ENCODE measurements around the gene TCF7L2.

DNA sequence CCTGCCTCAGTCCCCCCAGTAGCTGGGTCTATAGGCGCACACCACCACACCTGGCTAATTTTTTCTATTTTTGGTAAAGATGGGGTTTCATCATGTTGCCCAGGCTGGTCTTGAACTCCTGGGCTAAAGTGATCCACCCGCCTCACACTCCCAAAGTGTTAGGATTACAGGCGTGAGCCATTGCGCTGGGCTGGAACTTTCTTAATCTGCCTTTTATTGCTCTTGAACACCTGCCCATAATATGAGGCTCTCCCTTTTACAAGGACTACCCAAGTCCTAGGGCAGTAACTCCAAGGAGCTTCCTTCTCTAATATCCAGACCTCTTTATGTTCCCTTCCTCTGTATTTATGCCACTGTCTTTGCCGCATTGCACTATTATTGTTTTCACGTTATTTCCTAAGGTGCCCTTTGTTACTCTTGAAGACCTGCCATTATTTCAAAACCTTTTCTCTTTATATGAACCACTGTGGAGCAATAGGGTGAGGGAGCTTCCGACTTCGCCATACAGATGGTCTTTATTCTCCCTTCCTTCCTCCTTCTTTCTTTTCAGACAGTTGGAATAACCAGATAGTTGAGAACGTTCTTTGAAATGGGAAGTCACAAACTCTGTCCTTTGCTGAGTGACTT, 36.3 kb upstream of the TCF7L2 start:
- TF ChIP-seq, protein P1, sequence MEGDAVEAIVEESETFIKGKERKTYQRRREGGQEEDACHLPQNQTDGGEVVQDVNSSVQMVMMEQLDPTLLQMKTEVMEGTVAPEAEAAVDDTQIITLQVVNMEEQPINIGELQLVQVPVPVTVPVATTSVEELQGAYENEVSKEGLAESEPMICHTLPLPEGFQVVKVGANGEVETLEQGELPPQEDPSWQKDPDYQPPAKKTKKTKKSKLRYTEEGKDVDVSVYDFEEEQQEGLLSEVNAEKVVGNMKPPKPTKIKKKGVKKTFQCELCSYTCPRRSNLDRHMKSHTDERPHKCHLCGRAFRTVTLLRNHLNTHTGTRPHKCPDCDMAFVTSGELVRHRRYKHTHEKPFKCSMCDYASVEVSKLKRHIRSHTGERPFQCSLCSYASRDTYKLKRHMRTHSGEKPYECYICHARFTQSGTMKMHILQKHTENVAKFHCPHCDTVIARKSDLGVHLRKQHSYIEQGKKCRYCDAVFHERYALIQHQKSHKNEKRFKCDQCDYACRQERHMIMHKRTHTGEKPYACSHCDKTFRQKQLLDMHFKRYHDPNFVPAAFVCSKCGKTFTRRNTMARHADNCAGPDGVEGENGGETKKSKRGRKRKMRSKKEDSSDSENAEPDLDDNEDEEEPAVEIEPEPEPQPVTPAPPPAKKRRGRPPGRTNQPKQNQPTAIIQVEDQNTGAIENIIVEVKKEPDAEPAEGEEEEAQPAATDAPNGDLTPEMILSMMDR (conservative IDR thresholded peaks at IDR 0.05; ENCODE audit: low read depth, low read length) = no peak
- TF ChIP-seq EZH2 (IDR thresholded peaks at IDR 0.05; ENCODE audit: low read length, unreplicated experiment) = no peak

Measured in PC-3 (cell line).